Stimulated activated CD4-positive, alpha-beta T cell treated with anti-CD3 and anti-CD28 coated beads, Interleukin-2, amount 100 ng/mL, for 24 hours (primary cell): Measurements from ENCODE around the gene TMEM117.

ENCODE experiments used
- DNase-seq, 2 donors: peaks; one replicate each; pipeline ENCODE4 v3.0.0-alpha.2; 2020

Gene TMEM117

DNA sequence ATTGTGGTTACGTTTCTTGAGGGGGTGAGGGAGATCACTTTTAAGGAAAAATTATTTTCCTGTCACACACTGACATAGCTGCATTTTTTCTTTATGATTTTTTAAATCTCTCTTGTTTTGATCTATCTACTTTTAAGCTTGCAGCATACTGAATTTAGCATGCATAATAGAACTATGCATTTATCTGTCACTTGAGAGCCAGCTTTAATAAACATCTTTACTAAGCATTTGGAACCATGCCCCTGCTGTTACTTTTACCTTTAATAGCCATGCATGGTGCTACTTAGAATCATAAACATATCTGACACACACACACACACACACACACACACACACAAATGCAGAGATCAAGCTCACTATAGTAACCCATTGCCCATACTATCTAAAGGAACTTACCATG is 554.0 kb downstream of the TMEM117 start:
- DNase-seq = no peak

DNA sequence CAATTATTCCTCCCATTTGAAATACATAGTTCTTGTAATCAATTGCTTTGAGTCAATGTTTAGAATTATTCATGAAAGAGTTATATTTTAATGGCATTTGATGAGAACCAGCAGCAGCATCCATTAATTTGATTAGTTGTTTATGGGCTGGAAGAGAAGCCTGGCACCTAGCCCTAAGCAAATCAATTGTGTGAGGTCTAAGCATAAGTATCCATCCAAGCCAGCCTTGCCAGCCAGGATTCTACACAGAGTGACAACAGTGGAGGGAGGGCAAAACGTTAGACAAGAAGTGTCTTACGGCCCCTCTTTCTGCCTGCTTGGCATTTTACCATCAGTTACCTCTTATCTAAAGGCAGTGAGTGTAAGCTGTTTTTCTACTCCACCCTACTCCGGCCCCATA is 561.8 kb downstream of the TMEM117 start:
- DNase-seq = no peak

DNA sequence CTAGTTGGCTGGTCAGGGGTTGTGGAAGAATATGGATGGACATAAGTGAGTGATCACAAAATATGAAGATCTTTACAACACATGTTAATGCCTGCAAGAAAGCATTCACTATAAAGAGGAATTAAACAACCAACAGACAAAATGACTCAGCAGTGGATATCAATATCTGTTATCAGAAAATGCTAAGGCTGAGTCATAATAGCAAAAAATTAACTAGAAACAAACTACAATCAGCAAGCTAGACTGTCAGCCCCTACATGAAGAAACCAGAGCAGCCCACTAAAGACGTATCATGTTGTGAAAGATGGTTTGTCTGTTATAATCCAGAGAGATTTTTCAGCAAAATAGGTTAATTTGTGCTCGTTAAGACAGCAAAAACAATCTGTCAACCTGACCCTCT is 567.3 kb downstream of the TMEM117 start:
- no peak for DNase-seq

DNA sequence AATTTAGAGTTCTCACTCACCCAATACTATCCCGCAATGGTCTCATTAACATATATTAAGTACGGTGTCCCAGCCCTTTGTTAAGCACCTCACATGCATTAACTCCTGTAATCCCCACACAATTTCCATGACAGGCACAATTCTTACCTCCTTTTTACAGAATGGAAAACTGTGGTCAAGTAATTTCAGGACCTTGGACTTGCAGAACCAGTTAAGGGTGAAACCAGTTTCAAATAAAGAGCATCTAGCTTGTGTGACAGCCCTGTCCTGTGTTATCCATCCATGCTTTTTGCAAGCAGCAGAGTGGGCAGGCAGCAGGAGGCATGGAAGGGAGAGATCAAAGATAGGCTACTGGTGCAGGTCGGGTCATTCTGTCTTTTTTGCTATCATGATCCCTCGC is 569.4 kb downstream of the TMEM117 start:
- no peak for DNase-seq

GRCh38 chr12:44422559-44422958 is 586.7 kb downstream of the TMEM117 start:
- no peak for DNase-seq

- DNase-seq = no peak
These were observed 592.9 kb downstream of the TMEM117 start for GRCh38 chr12:44428825-44429224.

DNA sequence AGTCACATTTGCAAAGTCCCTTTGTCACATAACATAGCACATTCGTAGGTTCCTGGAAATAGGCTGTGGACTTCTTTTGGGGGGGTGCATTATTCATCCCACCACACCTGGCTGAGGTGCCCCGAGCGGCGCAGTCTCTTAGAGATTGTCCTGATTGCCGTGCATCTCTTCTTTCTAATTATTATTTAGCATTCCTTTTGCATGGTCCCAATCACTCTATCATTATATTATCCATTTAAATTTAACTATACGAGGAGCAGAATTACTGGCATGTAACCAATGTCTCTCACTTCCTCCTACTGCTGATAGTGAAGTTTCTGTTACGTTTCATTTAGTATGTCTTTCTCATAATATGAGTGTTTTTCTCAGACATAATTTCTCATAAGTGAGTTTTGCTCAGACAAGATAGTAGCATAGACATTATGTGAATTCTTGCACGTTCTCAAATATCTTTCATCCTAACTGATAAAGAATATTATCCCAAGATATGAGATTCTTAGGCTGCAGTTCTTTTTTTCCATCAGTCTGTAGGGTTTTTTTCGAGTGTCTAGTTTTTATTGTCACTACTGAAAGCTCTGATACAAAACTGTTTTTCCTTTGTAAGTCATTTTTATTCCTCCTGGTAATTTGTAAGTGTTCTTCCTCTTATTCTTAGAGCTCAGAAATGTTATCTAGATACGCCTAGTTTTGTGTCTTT is 595.9 kb downstream of the TMEM117 start:
- no peak for DNase-seq

DNA sequence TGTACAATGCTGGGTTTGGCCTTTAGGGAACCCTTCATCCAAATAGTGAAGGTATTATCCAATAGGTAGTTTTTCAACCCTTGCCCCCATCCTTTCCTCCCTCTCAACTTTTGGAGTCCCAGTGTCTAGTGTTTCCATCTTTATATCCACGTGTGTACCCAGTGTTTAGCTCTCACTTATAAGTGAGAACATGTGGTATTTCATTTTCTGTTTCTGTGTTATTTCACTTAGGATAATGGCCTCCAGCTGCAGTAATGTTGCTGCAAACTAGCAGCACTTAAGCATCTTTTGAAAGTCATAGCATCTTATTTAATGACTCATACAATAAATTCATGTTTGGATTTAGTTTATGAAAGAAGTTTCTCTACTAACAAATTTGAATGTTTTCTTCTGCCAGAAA is 597.8 kb downstream of the TMEM117 start:
- no peak for DNase-seq

DNA sequence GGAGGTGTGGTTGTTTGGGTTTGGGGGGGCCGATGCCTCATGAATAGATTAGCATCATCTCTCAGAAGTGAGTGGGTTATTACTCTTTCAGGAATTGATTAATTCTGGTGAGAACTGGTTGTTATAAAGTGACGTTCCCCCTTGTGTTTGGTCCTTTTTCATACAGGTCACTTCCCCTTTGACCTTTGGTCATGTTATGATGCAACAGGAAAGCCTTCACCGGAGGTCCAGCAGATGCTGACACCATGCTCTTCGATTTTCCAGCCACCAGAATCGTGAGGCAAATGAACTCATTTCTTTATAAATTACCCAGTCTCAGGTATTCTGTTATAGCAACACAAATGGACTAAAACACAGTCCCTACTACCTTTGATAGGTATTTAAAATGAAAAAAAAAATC is 600.9 kb downstream of the TMEM117 start:
- no peak for DNase-seq
